Endothelial cell of umbilical vein (primary cell): ENCODE data around the gene CDHR5. TPM values are rescaled to one million over a fixed set of nuclear protein-coding genes. Genes with fewer than 3 reads are reported as not detected.

Source experiments
- BruUV-seq: library from RNA; stranded (reverse); fragments of 400-500 nt; replicated peaks from 2 replicates; lab custom pipeline; 2021; lab: Mats Ljungman, UMichigan
- CTCF ChIA-PET: fragments of 300-600, 350-600 bp; sonication (Branson Sonifier 250); formaldehyde crosslinking; loops from one replicate; lab custom pipeline; 2021; ENCODE audit warnings: antibody characterized with exemption, inconsistent platforms; lab: Charles Lee
- POLR2A ChIA-PET: fragments of 300-600, 350-600 bp; sonication (Branson Sonifier 250); formaldehyde crosslinking; loops from one replicate; lab custom pipeline; 2021; ENCODE audit warnings: antibody characterized with exemption, inconsistent platforms; lab: Charles Lee
- DNase-seq: peaks from one replicate; pipeline ENCODE4 v3.0.0-alpha.2; 2011; ENCODE audit warnings: low read depth, low spot score
- FAIRE-seq: peaks from 2 replicates; lab custom pipeline; 2011; peaks lifted over from hg19 to GRCh38; lab: Jason Lieb, UNC
- H2AFZ ChIP-seq: 2 replicates; pipeline ENCODE4 v1.6.0; 2012; ENCODE audit warnings: low read depth, low read length, control low read depth, inconsistent platforms
- H3K27ac ChIP-seq: 2 replicates; pipeline ENCODE4 v1.5.1; 2011; ENCODE audit warnings: low read depth, mild to moderate bottlenecking, control low read depth, low read length, moderate library complexity; ENCODE audit not compliant: insufficient read depth
- H3K27me3 ChIP-seq, 2 experiments: 2 replicates each; pipeline versions ENCODE4 v1.6.0 to v1.6.1; 2011; ENCODE audit warnings: low read length in 2 of 2, mixed read lengths in 1 of 2; ENCODE audit not compliant: control insufficient read depth in 2 of 2, insufficient read depth in 2 of 2
- H3K36me3 ChIP-seq, 2 experiments: 2 replicates in 1 of 2; 3 replicates in 1 of 2; pipeline ENCODE4 v1.5.1; 2011; ENCODE audit warnings: low read length in 2 of 2, mild to moderate bottlenecking in 1 of 2, moderate library complexity in 1 of 2; ENCODE audit not compliant: control insufficient read depth in 2 of 2, insufficient read depth in 2 of 2; ENCODE audit errors: extremely low read depth in 1 of 2
- H3K4me1 ChIP-seq: 3 replicates; pipeline ENCODE4 v1.5.1; 2011; ENCODE audit warnings: mild to moderate bottlenecking, low read length; ENCODE audit not compliant: control insufficient read depth, insufficient read depth; ENCODE audit errors: extremely low read depth
- H3K4me2 ChIP-seq: 2 replicates; pipeline ENCODE4 v1.6.1; 2011; ENCODE audit warnings: low read length, control low read depth, mixed read lengths; ENCODE audit not compliant: insufficient read depth
- H3K4me3 ChIP-seq, 3 experiments: fragments of 200-600 bp in 1 of 3; sonication (generic), shearing (Covaris generic) in 1 of 3; replicated peaks in 1 of 3; 2 replicates each; pipeline ENCODE4 v1.5.1; 2011 to 2016; ENCODE audit warnings: control low read depth in 3 of 3, low read length in 3 of 3, mild to moderate bottlenecking in 2 of 3, inconsistent platforms in 1 of 3, low read depth in 1 of 3, moderate library complexity in 1 of 3; ENCODE audit not compliant: insufficient read depth in 1 of 3
- H3K79me2 ChIP-seq: 2 replicates; pipeline ENCODE4 v1.6.0; 2012; ENCODE audit warnings: low read length, inconsistent platforms; ENCODE audit not compliant: control insufficient read depth, insufficient read depth
- H3K9ac ChIP-seq: replicated peaks from 2 replicates; pipeline ENCODE3; 2011; ENCODE audit warnings: low read length, control low read depth; ENCODE audit not compliant: insufficient read depth; ENCODE audit errors: extremely low read depth
- H3K9me1 ChIP-seq: replicated peaks from 3 replicates; pipeline ENCODE4 v1.6.0; 2011; ENCODE audit warnings: mild to moderate bottlenecking, low read length; ENCODE audit not compliant: control insufficient read depth, insufficient read depth; ENCODE audit errors: extremely low read depth
- H3K9me3 ChIP-seq: replicated peaks from 2 replicates; pipeline ENCODE4 v1.5.1; 2012; ENCODE audit warnings: low read length, inconsistent platforms; ENCODE audit not compliant: control insufficient read depth, insufficient read depth
- H4K20me1 ChIP-seq: replicated peaks from 2 replicates; pipeline ENCODE3; 2011; ENCODE audit warnings: mild to moderate bottlenecking, low read length; ENCODE audit not compliant: control insufficient read depth, insufficient read depth; ENCODE audit errors: extremely low read depth
- EZH2 ChIP-seq: IDR thresholded peaks from 2 replicates; pipeline ENCODE4 v1.6.1; 2012; ENCODE audit warnings: borderline replicate concordance, low read depth, mild to moderate bottlenecking, moderate library complexity, low read length, inconsistent platforms; ENCODE audit not compliant: severe bottlenecking
- FOS ChIP-seq: IDR thresholded peaks from 2 replicates; pipeline ENCODE4 v1.6.1; 2011; ENCODE audit warnings: mild to moderate bottlenecking, low read length, moderate library complexity, borderline replicate concordance; ENCODE audit not compliant: insufficient read depth
- GATA2 ChIP-seq: IDR thresholded peaks from 2 replicates; pipeline ENCODE4 v1.7.0; 2011; ENCODE audit warnings: low read depth, mild to moderate bottlenecking, moderate library complexity, mixed read lengths, low read length; ENCODE audit not compliant: insufficient read length, insufficient read depth
- JUN ChIP-seq: IDR thresholded peaks from 2 replicates; pipeline ENCODE4 v1.6.1; 2011; ENCODE audit warnings: borderline replicate concordance, low read depth; ENCODE audit not compliant: insufficient read length, insufficient read depth
- MYC ChIP-seq: IDR thresholded peaks from one replicate; pipeline ENCODE4 v1.6.1; 2011; ENCODE audit warnings: mild to moderate bottlenecking, low read depth, low read length
- POLR2A ChIP-seq: IDR thresholded peaks from 2 replicates; pipeline ENCODE4 v1.6.1; 2012; ENCODE audit warnings: low read depth, mild to moderate bottlenecking, control low read depth, low read length
- POLR2AphosphoS5 ChIP-seq: IDR thresholded peaks from 2 replicates; pipeline ENCODE4 v1.6.1; 2012; ENCODE audit warnings: low read depth, mild to moderate bottlenecking, control low read depth, low read length, moderate library complexity; ENCODE audit not compliant: insufficient read depth
- dilution Hi-C: fragments of 300-500 bp; cut with MboI; formaldehyde crosslinking; loops from one replicate; pipeline ENCODE4 v1.15.0; 2019; ENCODE audit warnings: low sequenced_read_pairs; ENCODE audit not compliant: extremely low pct_ligation_motif_present
- intact Hi-C: fragments of 100-400 bp; cut with micrococcal nuclease; formaldehyde crosslinking; loops from one replicate; pipeline ENCODE4 v1.10.0; 2022
- polyA plus RNA-seq, 4 experiments: library from polyadenylated mRNA; depleted of rRNA in 3 of 4; stranded (reverse) in 3 of 4; unstranded in 1 of 4; fragments of >200 nt; gene quantifications; 2 replicates each; pipeline versions ENCODE4 v1.2.1 to v1.2.3, GENCODE V29; 2011 to 2012; ENCODE audit warnings: missing spikeins in 1 of 4
- total RNA-seq: library from RNA; stranded (reverse); gene quantifications from 2 replicates; pipeline ENCODE4 v1.2.3, GENCODE V29; 2021
- TF ChIP-seq, protein P1 (sequence below): IDR thresholded peaks from 2 replicates; pipeline ENCODE4 v1.6.1; 2011; ENCODE audit not compliant: insufficient read depth, insufficient read length
- TF ChIP-seq, protein P2 (sequence below), 2 donors: IDR thresholded peaks; 1 replicate in 1 of 2; 2 replicates in 1 of 2; pipeline ENCODE4 v1.5.1; 2011; ENCODE audit warnings: low read length in 2 of 2, mild to moderate bottlenecking in 2 of 2, moderate library complexity in 2 of 2, control low read depth in 1 of 2, inconsistent platforms in 1 of 2, low read depth in 1 of 2; ENCODE audit not compliant: insufficient read depth in 1 of 2; ENCODE audit errors: extremely low read depth in 1 of 2

Gene CDHR5
- total and polyA plus RNA-seq, 2 donors (not counting 3 experiments of a cell fraction or from before 2014, with no cell fraction given): not detected

DNA sequence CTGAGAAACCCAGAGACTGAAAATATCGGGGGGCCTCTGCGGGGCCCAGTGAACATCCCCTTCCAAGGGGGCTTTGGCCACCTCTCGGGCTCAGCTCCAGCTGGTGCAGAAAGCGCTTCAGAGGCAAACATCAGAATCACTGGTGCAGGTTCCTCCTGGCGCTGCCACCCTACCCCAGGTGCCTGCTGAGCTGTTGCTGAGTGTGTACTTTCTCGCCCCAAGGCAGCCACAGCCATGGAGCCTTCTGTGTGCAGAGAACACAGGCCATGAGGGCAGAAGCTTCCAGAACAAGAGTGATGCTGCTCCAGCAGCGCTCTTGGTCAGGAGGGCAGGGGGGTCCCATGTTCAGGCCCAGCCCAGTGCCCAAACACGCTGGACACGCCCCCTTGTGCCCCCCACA lies 18.6 kb upstream of the CDHR5 start:
- POLR2A ChIA-PET: no interaction called here
- H3K4me2 ChIP-seq: no peak overlapping the region
- CTCF ChIA-PET: no interaction called here
- no peak overlapping the region for H3K9ac ChIP-seq
- H3K27me3 ChIP-seq: peaks cover 11 to 21% of the 10 kb centered on the region in 2 experiments
- FAIRE-seq (no peak), DNase-seq (no peak)
- no peak overlapping the region for H3K4me3 ChIP-seq
- no TSS peak for BruUV-seq
- dilution Hi-C loops (no loop called here), intact Hi-C loops (no loop called here)
- H3K9me1 ChIP-seq: no peaks in the 10 kb centered on the region
- H3K9me3 ChIP-seq: no peaks in the 10 kb centered on the region
- peaks cover 0 to 12% of the 10 kb centered on the region in 2 experiments for H3K36me3 ChIP-seq
- no peaks in the 10 kb centered on the region for H3K79me2 ChIP-seq
- H3K27ac ChIP-seq: no peak overlapping the region
- no peaks in the 10 kb centered on the region for H4K20me1 ChIP-seq
- TF ChIP-seq FOS (no peak), MYC (no peak), POLR2A (no peak), JUN (no peak), POLR2AphosphoS5 (no peak)
- TF ChIP-seq, protein P1, sequence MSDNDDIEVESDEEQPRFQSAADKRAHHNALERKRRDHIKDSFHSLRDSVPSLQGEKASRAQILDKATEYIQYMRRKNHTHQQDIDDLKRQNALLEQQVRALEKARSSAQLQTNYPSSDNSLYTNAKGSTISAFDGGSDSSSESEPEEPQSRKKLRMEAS: no peak
- no peak overlapping the region for H2AFZ ChIP-seq
- H3K4me1 ChIP-seq: no peaks in the 10 kb centered on the region

DNA sequence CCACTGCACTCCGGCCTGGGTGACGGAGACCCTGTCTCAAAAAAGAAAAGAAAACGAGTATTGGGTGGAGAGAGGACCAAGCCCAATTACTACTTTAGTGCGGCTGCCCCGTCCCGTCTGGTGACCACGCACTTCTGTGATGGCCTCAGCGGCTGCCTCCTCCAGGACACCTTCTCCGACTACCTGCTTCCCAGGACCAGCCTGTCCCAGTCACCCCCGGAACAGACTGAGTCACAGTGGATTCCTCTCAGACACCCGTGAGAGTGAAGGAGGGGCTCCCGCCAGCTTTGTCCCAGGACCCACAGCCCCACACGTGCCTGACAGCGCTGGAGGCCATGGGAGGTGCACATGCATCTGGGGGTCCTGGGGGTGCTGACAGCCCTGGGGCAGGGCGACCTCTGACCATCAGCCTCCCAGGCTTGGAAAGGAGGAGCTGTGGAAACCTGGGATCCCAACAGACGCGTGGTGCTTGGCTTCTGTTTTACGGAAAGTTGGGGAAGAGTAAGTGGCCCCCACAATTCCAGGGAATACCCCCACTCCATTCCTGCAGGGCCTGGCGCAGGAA lies 17.1 kb upstream of the CDHR5 start:
- Histone ChIP-seq H3K79me2 (no peaks in the 10 kb centered on the region), H3K4me1 (peaks cover 4% of the 10 kb centered on the region), H2AFZ (no peak overlapping the region), H3K27me3 (peaks cover 22 to 35% of the 10 kb centered on the region in 2 experiments), H4K20me1 (no peaks in the 10 kb centered on the region), H3K9me3 (no peaks in the 10 kb centered on the region), H3K9me1 (no peaks in the 10 kb centered on the region), H3K4me2 (no peak overlapping the region), H3K4me3 (no peak overlapping the region), H3K36me3 (peaks cover 0 to 12% of the 10 kb centered on the region in 2 experiments), H3K9ac (no peak overlapping the region), H3K27ac (no peak overlapping the region)
- CTCF ChIA-PET: no interaction called here
- DNase-seq (no peak), FAIRE-seq (no peak)
- dilution Hi-C loops (no loop called here), intact Hi-C loops (no loop called here)
- POLR2A ChIA-PET: no interaction called here
- no peak for TF ChIP-seq POLR2A
- TF ChIP-seq GATA2: no peak
- no peak for TF ChIP-seq JUN
- no peak for TF ChIP-seq FOS
- TF ChIP-seq EZH2: no peak
- TF ChIP-seq, protein P1: no peak
- TF ChIP-seq MYC: no peak
- TF ChIP-seq POLR2AphosphoS5: no peak
- TF ChIP-seq, protein P2, sequence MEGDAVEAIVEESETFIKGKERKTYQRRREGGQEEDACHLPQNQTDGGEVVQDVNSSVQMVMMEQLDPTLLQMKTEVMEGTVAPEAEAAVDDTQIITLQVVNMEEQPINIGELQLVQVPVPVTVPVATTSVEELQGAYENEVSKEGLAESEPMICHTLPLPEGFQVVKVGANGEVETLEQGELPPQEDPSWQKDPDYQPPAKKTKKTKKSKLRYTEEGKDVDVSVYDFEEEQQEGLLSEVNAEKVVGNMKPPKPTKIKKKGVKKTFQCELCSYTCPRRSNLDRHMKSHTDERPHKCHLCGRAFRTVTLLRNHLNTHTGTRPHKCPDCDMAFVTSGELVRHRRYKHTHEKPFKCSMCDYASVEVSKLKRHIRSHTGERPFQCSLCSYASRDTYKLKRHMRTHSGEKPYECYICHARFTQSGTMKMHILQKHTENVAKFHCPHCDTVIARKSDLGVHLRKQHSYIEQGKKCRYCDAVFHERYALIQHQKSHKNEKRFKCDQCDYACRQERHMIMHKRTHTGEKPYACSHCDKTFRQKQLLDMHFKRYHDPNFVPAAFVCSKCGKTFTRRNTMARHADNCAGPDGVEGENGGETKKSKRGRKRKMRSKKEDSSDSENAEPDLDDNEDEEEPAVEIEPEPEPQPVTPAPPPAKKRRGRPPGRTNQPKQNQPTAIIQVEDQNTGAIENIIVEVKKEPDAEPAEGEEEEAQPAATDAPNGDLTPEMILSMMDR (IDR thresholded peaks at IDR 0.05; ENCODE audit: extremely low read depth in 1 of 2, insufficient read depth in 1 of 2, low read depth in 1 of 2, low read length in 2 of 2): no peak
- BruUV-seq: no TSS peak
